GM21360 (cell line): ENCODE measurements around the gene GOLPH3L.
"Not testable (repeated sequence)": the region's sequence is repeated elsewhere in the genome, so short reads cannot be mapped to it uniquely, and the experiment has no call there.

Experiments used
- ATAC-seq: cut with Tn5 transposase; IDR thresholded peaks from one replicate; pipeline ENCODE4 v1.9.1; 2021; ENCODE audit warnings: mild to moderate bottlenecking, moderate library complexity; ENCODE audit not compliant: unreplicated experiment

GOLPH3L gene

DNA sequence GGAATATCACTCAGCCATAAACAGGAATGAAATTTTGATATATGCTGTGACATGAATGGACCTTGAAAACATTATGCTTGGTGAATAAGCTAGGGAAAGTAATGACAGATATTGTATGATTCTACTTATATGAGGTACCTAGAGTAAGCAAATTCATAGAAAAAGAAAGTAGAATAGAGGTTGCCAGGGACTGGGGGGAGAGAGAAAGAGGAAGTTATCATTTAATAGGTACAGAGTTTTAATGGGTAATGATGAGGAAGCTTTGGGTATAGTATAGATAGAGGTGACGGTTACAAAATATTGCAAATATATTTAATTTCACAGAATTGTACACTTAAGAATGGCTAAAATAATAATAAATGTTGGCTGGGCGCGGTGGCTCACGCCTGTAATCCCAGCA is 36.4 kb downstream of the GOLPH3L start:
- ATAC-seq = no peak

- ATAC-seq = not testable (repeated sequence)
Measured at GRCh38 chr1:150657064-150657463, 39.9 kb downstream of the GOLPH3L start.

DNA sequence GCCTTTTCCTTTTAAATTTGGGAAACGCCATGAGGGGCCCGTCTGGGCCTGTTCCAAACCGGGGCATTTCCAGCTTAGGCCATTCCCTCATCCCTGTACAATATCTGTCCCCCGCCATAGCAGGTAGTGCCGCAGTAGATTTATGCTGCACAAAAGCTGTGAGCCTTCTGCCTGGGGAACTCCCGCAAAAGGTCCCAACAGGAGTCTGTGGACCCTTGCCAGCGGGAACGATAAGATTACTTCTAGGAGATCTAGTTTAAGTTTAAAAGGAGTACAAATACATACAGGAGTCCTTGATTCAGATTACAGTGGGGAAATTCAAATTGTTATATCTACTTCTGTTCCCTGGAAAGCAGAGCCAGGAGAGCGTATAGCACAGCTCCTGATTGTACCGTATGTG is 42.3 kb downstream of the GOLPH3L start:
- ATAC-seq = not testable (repeated sequence)

- no peak for ATAC-seq
Measured at GRCh38 chr1:150650193-150650592, 46.8 kb downstream of the GOLPH3L start.

GRCh38 chr1:150649441-150650075 is 47.4 kb downstream of the GOLPH3L start:
- ATAC-seq = no peak

- no peak for ATAC-seq
Measured at GRCh38 chr1:150642296-150642695, 54.7 kb downstream of the GOLPH3L start.

DNA sequence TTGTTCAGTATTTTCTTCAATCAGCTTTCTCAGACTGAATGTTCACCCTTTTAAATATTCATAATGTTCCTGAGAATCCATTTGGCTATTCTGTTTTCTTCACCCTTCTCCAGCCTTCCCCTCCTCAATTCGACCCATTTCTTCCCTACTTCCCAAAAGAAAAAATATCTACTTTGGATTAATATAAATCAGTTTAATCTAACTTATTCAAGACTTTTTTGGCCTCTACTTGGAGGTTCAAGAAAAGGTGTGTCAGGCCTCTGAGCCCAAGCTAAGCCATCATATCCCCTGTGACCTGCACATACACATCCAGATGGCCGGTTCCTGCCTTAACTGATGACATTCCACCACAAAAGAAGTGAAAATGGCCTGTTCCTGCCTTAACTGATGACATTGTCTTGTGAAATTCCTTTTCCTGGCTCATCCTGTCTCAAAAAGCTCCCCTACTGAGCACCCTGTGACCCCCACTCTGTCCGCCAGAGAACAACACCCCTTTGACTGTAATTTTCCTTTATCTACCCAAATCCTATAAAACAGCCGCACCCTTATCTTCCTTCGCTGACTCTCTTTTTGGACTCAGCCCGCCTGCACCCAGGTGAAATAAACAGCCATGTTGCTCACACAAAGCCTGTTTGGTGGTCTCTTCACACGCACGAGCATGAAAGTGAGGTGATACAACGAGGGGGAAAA is 55.7 kb downstream of the GOLPH3L start:
- not testable (repeated sequence) for ATAC-seq

GRCh38 chr1:150638430-150638829 is 58.5 kb downstream of the GOLPH3L start:
- ATAC-seq = not testable (repeated sequence)

- not testable (repeated sequence) for ATAC-seq
Measured at GRCh38 chr1:150634839-150635622, 61.9 kb downstream of the GOLPH3L start.

DNA sequence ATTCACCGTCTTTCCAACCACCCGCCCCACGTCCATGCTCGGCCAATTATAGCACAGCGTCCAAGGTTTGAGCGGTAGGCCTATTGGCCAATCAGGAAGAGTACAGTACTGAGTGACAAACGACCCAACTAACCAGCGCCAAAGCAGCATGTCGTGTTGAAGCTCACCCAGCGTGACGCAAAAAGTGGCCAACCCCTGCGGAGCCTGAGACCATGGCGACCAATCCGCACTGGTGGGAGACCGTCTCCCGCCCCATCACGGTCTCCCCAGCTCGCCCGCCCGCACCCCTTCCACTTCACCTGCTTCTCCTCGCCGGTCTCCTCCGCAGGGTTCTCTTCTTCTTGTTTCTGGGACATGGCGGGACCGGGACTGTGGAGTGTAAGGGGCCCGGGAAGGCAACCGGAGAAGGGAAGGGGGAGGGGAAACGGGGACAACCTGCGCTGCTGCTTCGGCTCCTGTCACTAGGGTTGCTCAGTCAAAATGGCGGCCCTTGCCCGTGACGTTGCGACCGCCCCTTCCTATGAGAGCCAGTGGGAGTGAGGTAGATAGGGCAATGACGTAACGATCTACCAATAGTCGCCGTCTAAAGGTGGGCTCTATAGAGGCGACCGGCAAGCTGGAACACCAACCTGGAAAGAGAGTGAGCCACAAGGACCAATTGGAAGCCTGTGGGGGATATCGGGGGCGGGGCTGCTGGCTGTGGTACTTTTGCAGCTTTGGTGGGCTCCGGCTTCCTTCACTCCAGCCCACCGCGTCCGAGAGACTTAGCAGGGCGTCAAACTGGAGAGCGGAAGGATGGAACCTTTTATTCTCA is 67.6 kb downstream of the GOLPH3L start, which contains the start of gene ENSA:
TSS of gene ENSA (minus strand) at position 498 of the 814 bp plus-strand sequence. CDS start at position 356, 142 bp downstream.
- ATAC-seq = peak; percentile 88

GRCh38 chr1:150628766-150629114 is 68.2 kb downstream of the GOLPH3L start:
- no peak for ATAC-seq

GRCh38 chr1:150627826-150628410 is 69.0 kb downstream of the GOLPH3L start:
- no peak for ATAC-seq

GRCh38 chr1:150626150-150626549 is 70.8 kb downstream of the GOLPH3L start:
- no peak for ATAC-seq

- ATAC-seq = not testable (repeated sequence)
Measured at GRCh38 chr1:150624546-150624945, 72.4 kb downstream of the GOLPH3L start.

DNA sequence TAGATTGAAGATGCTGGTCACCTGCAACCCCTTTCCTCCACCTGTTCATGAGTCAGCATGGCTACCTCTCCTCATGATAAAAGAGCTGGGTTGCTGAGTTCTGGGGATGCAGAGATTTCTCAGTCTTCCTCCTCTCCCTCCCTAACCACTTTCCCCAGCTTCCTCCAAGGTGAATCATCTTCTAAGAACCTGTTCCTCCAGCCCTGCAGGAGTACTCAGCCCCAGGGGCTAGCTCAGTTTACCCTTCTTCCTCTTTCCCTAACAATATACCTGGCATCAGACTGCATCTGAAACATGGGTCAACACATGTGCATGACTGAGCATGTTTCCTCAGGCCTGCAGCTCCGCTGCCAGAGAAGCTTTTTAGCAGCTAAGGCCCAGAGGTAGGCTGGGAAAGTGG is 72.8 kb downstream of the GOLPH3L start:
- not testable (repeated sequence) for ATAC-seq

DNA sequence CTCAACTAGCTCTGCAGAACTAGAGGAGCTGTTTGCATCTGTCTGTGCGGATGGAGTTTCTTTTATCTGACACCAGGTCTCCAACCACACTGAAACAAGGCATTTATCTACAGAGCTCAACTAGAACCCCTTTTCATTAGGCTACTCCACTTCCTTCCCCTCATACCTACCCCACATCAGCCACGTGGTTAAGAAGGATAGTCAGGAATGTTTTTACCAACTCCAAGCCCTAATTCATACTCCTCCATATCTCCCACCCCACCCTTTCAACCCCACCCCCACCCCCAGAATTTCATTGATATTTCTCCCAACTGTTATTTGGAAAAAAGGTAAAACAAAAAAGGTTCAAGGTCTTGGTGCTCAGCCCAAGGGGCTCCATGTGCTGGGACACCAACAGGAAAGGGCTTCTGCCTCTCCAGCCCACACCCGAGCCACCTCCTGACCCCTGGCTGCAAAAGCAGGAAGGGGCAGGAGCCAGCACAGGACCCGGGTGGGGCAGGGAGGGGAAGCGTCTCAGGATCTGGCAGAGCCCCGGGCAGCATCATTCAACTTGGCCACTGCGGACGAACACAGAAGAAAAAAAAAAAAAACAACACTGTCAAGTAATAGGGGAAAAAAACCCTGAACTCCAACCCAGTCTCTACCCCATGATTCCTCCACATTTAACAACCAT is 74.5 kb downstream of the GOLPH3L start:
- ATAC-seq = no peak

DNA sequence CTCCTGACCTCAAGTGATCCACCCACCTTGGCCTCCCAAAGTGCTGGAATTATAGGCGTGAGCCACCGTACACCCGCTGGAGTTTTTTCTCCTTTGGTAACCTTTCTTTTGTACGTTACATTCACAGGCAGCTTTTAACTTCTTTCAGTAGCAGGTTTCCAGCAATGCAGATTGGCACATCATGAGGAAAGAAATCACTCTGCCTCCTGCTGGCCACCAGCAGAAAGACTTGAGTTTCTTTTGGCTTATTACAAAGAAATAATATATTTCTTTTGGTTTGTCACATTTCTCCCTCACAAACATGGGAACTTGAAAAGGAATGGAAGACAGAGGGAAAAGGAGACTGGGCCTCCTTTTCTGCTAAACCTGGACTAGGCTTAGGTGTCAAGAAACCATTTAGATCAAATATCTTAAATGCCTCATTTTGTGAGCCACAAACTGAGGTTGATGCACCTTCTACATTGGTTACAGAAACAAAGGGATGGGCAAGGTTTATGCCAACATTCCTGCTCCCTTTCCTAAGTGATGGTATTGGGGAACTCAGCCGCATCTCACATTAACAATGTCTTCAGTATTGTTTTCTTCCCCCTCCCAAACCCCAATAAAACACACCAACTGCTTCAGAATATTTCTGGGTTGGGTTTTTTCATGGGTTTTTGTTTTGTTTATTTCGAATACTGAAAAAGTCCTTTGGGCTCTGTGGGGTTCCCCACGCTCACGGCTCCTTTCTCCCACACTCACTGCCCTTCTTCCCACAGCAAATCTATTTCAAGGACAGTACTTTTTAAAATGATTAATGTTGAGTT is 75.3 kb downstream of the GOLPH3L start:
- no peak for ATAC-seq

- ATAC-seq = no peak
Measured at GRCh38 chr1:150620919-150621318, 76.0 kb downstream of the GOLPH3L start.
